Islet precursor cell (in vitro differentiated cells): ENCODE data around the gene CSDE1.
A peak's percentile ranks its signal among the peaks of the same experiment; 100 is the strongest.
"Not testable (repeated sequence)": the region's sequence is repeated elsewhere in the genome, so short reads cannot be mapped to it uniquely, and the experiment has no call there.

Experiments
- DNase-seq: peaks from one replicate; pipeline ENCODE4 v3.0.0-alpha.2; 2018

Gene CSDE1

DNA sequence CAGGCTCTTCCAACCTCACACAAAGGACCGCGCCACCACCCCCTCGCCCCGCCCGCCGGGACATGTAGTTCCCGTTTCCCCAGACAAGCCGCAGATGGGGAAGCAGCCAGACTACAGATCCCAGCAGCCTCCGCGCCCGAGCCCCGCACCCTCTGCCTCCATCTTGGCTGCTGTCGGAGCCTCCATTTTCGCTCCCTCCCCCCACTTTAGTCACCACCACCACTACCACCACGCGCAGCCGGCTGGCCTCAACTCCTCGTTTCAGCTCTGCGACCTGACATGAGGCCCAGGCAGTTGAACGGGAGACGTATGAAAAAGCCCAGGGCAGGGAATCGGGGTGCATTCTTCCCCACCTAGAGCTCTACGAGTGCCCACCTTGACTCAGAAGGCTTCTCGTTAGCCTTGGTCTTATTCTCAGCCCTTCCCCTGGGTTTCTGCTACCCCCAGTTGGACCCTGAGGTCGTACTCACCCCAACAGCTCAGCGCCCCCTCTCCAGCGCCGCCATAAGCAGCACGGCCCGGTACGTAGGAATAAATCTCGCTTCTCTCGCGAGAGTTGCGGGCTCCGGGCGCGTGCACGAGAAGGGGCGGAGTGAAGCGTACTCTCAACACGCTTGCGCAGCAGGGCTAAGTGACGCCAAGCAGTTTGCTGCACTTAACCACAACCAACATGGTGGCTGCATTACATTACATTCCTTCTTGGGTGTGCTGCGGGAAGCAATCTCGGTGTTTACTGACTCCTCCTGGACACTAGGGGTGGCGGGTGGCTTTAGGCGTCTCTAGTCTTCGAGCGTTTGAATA, at the start of gene CSDE1:
Gene CSDE1, minus strand, starts transcription at position 530 of the 801 bp plus-strand sequence. CDS start 18,094 bp downstream, outside the sequence.
- DNase-seq, result peak; percentile 99

DNA sequence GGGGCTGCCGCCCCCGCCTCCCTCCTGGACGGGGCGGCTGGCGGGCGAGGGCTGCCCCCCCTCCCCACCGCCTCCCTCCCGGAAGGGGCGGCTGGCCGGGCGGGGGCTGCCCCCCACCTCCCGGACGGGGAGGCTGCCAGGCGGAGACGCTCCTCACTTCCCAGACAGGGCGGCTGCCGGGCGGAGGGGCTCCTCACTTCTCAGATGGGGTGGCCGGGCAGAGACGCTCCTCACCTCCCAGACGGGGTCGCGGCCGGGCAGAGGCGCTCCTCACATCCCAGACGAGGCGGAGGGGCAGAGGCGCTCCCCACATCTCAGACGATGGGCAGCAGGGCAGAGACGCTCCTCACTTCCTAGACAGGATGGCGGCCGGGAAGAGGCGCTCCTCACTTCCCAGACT, 46.7 kb upstream of the CSDE1 start:
- DNase-seq, result not testable (repeated sequence)

- DNase-seq, result no peak
Measured at GRCh38 chr1:114803001-114803400, 45.2 kb upstream of the CSDE1 start.

GRCh38 chr1:114794038-114794437, 36.3 kb upstream of the CSDE1 start:
- no peak for DNase-seq

DNA sequence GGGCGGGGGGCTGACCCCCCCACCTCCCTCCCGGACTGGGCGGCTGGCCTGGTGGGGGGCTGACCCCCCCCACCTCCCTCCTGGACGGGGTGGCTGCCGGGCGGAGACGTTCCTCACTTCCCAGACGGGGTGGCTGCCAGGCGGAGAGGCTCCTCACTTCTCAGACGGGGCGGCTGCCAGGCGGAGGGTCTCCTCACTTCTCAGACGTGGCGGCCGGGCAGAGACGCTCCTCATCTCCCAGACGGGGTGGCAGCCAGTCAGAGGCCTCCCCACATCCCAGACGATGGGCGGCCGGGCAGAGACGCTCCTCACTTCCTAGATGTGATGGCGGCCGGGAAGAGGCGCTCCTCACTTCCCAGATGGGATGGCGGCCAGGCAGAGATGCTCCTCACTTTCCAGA, 32.8 kb upstream of the CSDE1 start:
- not testable (repeated sequence) for DNase-seq

DNA sequence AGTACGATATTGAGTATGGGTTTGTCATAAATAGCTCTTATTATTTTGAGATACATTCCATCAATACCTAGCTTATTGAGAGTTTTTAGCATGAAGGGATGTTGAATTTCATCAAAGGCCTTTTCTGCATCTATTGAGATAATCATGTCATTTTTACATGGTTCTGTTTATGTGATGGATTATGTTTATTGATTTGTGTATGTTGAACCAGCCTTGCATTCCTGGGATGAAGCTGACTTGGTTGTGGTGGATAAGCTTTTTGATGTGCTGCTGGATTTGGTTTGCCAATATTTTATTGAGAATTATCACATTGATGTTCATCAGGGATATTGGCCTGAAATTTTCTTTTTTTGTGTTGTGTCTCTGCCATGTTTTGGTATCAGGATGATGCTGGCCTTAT, 28.7 kb upstream of the CSDE1 start:
- DNase-seq, result not testable (repeated sequence)

DNA sequence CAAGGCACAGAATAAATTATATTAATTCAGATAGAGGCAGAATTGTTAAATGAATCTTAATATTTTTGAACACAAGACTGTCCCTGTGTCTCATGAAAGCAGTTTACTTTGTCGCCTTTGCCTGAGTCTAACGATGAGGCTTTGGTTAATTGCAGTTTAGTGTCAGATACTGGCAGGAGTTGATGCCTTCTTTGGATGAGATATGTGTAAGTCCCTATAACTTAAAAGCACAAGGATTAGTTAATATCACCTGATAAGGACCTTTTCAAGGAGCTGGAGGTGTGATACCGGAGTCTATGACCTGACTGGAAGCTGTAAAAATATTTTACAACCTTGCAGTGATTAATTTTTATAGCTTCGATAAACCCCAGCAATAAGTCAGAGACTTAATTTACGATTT, 24.7 kb upstream of the CSDE1 start:
- DNase-seq, result no peak

- peak; percentile 98 for DNase-seq
Measured at GRCh38 chr1:114780344-114781226, 22.8 kb upstream of the CSDE1 start, which contains the start of gene SIKE1. TSS of gene SIKE1 (minus strand) at chr1:114780685. CDS start at chr1:114780607, 78 bp downstream.

- no peak for DNase-seq
Measured at GRCh38 chr1:114779722-114780121, 21.9 kb upstream of the CSDE1 start.

GRCh38 chr1:114776726-114777125, 18.9 kb upstream of the CSDE1 start:
- not testable (repeated sequence) for DNase-seq

- DNase-seq, result no peak
Measured at GRCh38 chr1:114771992-114772391, 14.2 kb upstream of the CSDE1 start.

DNA sequence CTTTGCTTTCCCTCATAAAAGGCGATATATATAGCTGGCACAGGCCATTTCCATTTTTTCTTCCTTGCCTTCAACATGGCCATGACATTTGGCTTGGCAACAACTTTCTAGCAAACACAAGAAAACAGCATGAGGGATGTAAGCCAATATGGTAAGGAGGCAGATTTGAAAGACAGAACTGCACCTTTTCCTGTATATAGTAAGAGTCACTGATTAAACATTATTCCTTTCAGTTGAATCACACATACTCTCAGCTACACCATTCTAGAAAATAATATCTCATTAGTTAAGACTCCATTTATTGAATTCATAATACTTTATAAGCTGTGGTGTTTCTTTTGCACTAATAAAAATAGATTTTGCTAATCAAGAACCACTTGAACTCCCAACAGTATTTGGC, 13.2 kb upstream of the CSDE1 start:
- DNase-seq, result no peak

DNA sequence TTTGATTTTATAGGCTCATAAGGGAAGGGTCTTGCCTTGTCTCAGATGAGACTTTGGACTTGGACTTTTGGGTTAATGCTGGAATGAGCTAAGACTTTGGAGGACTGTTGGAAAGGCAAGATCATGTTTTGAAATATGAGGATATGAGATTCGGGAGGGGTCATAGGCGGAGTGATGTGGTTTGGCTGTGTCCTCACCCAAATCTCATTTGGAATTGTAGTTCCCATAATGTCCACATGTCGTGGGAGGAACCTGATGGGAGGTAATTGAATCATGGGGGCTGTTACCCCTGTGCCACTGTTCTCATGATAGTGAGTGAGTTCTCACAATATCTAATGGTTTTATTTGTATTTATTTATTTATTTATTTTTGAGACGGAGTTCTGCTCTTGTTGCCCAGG, 6.9 kb upstream of the CSDE1 start:
- DNase-seq, result no peak

DNA sequence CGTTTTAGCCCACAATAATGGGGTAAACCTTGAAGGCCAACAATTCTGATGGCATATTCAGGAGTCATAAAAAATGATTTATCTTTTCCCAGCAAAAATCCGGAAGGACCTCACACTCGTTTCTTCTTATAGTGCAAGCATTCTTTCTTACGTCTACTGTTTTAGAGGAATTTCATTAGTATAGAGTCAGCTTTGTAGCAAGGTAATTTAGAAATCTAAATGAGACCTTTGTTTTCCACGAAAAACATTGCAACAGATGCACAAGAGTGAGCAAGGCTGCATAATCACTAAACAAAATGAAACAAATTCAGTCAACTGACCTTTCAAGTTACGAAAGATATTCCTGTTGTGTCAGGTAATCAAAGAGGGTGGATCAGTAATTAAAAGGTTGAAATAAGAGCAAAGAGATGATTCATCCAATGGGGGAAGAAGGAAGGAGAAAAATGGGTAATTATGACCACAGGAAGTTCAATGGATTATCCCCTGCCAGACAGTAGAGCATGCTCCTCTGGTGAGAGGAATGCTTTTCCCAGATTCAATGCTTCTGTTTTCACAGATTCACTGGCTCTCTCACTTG, 560 bp upstream of the CSDE1 start:
- DNase-seq, result no peak

DNA sequence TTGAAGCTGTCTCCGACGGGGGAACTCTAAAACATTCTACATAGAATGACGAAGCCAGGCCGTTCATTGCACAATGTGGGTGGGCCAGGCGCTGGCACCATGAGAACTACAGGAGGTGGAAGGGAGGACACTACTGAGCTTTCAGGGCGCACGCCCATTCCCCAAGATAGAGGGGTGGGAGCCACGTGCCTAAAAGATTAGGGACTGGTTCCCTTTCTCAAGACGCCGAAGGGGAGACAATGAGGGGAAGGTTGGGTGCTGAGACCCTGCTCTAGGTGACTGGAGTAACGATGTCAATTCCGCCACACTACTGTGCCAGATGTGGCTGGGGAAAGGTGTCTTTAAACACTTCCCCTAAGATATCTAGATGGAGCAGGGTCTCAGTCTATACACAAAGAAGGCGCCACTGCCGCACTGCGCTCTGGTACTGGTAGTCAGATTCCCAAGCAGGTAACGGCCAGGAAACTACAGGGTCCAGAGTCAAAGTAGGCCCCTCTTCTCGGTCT, 782 bp downstream of the CSDE1 start:
- DNase-seq, result no peak

GRCh38 chr1:114756009-114756892, 1.5 kb downstream of the CSDE1 start:
- DNase-seq, result no peak

DNA sequence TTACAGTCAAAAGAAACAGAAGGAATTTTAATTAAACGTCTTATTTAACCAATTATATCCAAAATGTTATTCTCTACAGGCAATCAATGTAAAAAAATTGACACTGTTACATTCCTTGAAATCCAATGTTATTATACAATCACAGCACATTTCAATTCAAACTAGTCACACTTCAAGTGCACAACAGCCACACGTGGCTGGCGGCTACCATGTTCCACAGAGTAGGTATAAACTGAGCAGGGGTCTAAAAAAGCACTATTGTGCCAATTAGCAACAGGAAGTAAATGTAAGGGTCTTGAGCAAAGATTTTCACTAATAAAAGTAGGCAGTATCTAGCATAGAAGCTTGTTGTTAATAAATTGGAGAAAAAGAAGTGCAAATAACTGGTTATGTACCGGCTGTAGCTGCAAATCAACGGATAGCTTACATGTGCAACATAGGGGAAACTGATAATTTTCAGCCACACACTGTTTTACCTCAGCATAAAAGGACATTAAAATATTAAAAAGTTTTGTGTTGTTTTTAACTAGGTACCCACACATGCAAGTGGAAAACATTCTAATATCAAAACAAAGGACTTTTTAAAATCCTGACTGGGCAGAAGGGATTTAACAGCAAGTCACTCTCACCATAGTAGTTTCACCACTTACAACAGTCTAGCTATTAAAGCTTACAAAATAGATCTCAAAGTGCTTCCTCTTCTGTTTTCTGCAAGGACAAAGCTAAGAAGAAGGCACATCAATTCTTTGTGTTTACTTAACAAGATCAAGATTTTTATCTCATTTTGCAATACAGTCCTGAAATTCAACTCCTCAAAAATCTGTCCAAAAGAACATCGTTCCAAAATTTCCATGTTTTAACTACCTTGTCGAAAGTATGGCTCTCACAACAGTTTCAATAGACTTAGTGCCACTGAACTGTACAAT, 2.5 kb downstream of the CSDE1 start:
- no peak for DNase-seq

- DNase-seq, result not testable (repeated sequence)
Measured at GRCh38 chr1:114753702-114754101, 4.1 kb downstream of the CSDE1 start.

DNA sequence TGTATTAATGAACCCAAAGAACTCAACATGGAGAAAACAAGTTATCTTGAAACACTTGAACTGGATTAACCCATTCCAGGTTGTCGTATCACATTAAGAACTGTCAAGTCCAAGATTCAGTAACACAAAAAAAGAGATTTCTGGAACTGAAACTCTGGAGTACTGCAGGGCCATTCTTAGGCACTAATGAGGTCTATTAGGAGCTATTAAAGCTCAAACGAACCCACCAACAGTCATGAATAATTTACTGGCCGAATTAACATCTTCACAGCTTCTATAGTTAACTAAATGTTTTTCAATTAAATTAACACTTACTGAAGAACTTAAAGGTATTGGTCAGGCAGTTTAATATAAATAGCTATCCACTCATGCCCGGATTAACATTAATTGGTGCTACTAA, 4.6 kb downstream of the CSDE1 start:
- DNase-seq, result no peak

DNA sequence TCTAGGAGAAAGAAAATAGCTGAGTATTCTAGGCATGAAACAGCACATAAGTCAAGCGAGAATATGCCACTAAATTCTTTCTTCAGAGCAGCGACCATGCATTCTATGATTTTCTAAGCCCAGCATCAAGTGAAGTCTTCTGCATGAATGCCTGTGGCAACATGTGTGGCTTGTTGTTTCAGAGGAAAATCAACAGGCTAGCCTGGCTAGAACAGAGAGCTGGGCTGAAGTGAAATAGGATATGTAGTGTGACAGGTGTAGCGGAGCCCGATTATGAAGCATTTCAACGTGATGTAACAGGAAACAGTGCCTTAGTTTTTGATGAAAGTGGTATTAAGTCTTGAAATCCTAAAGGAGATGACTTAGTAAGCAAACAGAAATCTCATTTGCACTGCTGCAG, 7.0 kb downstream of the CSDE1 start:
- DNase-seq, result no peak

DNA sequence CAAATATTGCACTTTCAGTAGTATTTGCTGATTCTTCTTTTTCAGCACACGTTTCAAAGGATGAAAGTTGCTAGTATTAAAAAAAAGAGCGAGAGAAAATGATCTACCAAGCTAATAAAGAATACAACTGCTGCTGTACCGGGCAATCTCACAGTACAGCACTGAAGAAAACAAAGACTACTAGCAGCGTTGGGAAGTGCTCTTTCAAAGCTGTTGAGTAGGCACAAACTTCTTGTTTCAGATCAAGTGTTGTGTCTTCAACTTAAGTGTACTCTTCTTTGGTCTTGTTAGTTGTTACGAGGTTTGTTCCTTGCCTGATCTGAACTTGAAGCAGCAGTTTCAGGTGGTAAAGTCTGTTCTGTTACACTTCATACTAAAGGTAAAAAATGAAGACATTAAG, 7.9 kb downstream of the CSDE1 start:
- no peak for DNase-seq
